ENCODE measurements around the gene MSN.
A peak's percentile ranks its signal among the peaks of the same experiment; 100 is the strongest.

MSN gene

GRCh38 chrX:65667503-65668376, at the start of gene MSN:
MSN (plus strand) TSS chrX:65667654; CDS start chrX:65667842, 188 bp downstream.
- TF ChIP-seq USF1 (IDR thresholded peaks at IDR 0.05) (peak; percentile 15; the same call in 1 of the 2 replicates), TCF12 (IDR thresholded peaks at IDR 0.05; ENCODE audit: low read depth) (no peak)

DNA sequence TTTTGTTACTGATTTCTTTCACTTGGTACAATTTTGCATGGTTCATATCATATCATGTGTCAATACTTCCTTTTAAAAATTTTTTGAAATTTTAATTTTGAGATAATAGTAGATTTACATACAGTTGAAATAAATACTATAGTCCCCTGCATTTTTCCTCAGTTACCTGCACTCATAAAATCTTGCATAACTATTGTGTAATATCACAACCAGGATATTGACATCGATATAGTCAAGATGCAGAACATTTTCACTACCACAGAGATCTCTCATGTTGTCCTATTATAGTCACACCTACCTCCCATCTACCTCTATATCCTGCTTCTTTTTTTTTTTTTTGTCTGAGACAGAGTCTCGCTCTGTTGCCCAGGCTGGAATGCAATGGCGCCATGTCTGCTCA, 36.7 kb upstream of the MSN start:
- TF ChIP-seq USF1 (IDR thresholded peaks at IDR 0.05) (no peak), RAD21 (IDR thresholded peaks at IDR 0.05; ENCODE audit: low read depth) (no peak), CREB1 (IDR thresholded peaks at IDR 0.05; ENCODE audit: low read depth) (no peak), EGR1 (IDR thresholded peaks at IDR 0.05) (no peak), TEAD4 (IDR thresholded peaks at IDR 0.05) (no peak), YY1 (IDR thresholded peaks at IDR 0.05; ENCODE audit: low read depth) (no peak), FOXM1 (IDR thresholded peaks at IDR 0.05; ENCODE audit: borderline replicate concordance, low read depth) (no peak), CEBPB (IDR thresholded peaks at IDR 0.05) (no peak), TCF12 (IDR thresholded peaks at IDR 0.05; ENCODE audit: low read depth) (no peak), ZBTB7A (IDR thresholded peaks at IDR 0.05; ENCODE audit: low read depth) (no peak)
- TF ChIP-seq, protein P1, sequence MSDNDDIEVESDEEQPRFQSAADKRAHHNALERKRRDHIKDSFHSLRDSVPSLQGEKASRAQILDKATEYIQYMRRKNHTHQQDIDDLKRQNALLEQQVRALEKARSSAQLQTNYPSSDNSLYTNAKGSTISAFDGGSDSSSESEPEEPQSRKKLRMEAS (IDR thresholded peaks at IDR 0.05), result no peak
- TF ChIP-seq, protein P2, sequence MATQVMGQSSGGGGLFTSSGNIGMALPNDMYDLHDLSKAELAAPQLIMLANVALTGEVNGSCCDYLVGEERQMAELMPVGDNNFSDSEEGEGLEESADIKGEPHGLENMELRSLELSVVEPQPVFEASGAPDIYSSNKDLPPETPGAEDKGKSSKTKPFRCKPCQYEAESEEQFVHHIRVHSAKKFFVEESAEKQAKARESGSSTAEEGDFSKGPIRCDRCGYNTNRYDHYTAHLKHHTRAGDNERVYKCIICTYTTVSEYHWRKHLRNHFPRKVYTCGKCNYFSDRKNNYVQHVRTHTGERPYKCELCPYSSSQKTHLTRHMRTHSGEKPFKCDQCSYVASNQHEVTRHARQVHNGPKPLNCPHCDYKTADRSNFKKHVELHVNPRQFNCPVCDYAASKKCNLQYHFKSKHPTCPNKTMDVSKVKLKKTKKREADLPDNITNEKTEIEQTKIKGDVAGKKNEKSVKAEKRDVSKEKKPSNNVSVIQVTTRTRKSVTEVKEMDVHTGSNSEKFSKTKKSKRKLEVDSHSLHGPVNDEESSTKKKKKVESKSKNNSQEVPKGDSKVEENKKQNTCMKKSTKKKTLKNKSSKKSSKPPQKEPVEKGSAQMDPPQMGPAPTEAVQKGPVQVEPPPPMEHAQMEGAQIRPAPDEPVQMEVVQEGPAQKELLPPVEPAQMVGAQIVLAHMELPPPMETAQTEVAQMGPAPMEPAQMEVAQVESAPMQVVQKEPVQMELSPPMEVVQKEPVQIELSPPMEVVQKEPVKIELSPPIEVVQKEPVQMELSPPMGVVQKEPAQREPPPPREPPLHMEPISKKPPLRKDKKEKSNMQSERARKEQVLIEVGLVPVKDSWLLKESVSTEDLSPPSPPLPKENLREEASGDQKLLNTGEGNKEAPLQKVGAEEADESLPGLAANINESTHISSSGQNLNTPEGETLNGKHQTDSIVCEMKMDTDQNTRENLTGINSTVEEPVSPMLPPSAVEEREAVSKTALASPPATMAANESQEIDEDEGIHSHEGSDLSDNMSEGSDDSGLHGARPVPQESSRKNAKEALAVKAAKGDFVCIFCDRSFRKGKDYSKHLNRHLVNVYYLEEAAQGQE (IDR thresholded peaks at IDR 0.05; ENCODE audit: low read depth), result no peak

DNA sequence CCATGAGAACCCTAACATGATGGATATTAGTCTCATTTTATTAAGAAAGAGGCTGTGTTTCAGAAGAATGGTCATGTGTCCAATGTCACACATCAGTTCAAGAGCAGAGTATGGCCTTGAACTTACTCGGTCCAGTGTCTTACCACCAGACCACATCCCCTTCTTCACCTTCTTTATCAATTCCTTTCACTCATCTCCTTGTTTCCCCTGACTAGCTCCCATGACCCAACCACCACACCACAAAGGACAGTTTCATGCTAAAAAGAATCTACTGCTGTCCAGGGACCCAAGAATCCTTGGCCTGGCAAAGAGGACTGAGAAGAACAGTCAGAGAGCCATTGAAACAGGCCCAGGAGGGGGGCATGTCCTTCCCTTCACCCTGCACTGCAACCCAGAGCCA, 33.6 kb upstream of the MSN start:
- TF ChIP-seq RAD21 (IDR thresholded peaks at IDR 0.05; ENCODE audit: low read depth), result no peak
- TF ChIP-seq ZBTB7A (IDR thresholded peaks at IDR 0.05; ENCODE audit: low read depth), result no peak
- TF ChIP-seq TEAD4 (IDR thresholded peaks at IDR 0.05), result no peak
- no peak for TF ChIP-seq YY1 (IDR thresholded peaks at IDR 0.05; ENCODE audit: low read depth)
- no peak for TF ChIP-seq CEBPB (IDR thresholded peaks at IDR 0.05)
- no peak for TF ChIP-seq USF1 (IDR thresholded peaks at IDR 0.05)
- TF ChIP-seq, protein P2 (IDR thresholded peaks at IDR 0.05; ENCODE audit: low read depth), result no peak
- TF ChIP-seq CREB1 (IDR thresholded peaks at IDR 0.05; ENCODE audit: low read depth), result no peak
- TF ChIP-seq NFIC (IDR thresholded peaks at IDR 0.05), result no peak
- TF ChIP-seq, protein P1 (IDR thresholded peaks at IDR 0.05), result no peak
- TF ChIP-seq EP300 (IDR thresholded peaks at IDR 0.05; ENCODE audit: borderline replicate concordance), result no peak
- TF ChIP-seq TCF12 (IDR thresholded peaks at IDR 0.05; ENCODE audit: low read depth), result no peak
- TF ChIP-seq TAF1 (IDR thresholded peaks at IDR 0.05; ENCODE audit: low read depth), result no peak
- no peak for TF ChIP-seq FOXM1 (IDR thresholded peaks at IDR 0.05; ENCODE audit: borderline replicate concordance, low read depth)
- TF ChIP-seq EGR1 (IDR thresholded peaks at IDR 0.05), result no peak

- TF ChIP-seq EGR1 (IDR thresholded peaks at IDR 0.05) (no peak), NFIC (IDR thresholded peaks at IDR 0.05) (no peak), FOXM1 (IDR thresholded peaks at IDR 0.05; ENCODE audit: borderline replicate concordance, low read depth) (no peak), EP300 (IDR thresholded peaks at IDR 0.05; ENCODE audit: borderline replicate concordance) (no peak), TEAD4 (IDR thresholded peaks at IDR 0.05) (no peak), USF1 (IDR thresholded peaks at IDR 0.05) (no peak), CEBPB (IDR thresholded peaks at IDR 0.05) (no peak), TCF12 (IDR thresholded peaks at IDR 0.05; ENCODE audit: low read depth) (no peak), YY1 (IDR thresholded peaks at IDR 0.05; ENCODE audit: low read depth) (no peak), CREB1 (IDR thresholded peaks at IDR 0.05; ENCODE audit: low read depth) (no peak), TAF1 (IDR thresholded peaks at IDR 0.05; ENCODE audit: low read depth) (no peak), ZBTB7A (IDR thresholded peaks at IDR 0.05; ENCODE audit: low read depth) (no peak)
- TF ChIP-seq, protein P1 (IDR thresholded peaks at IDR 0.05), result no peak
- TF ChIP-seq, protein P2 (IDR thresholded peaks at IDR 0.05; ENCODE audit: low read depth), result no peak
Measured at GRCh38 chrX:65634732-65635131, 32.7 kb upstream of the MSN start.
